NCI-H524 (cell line): ENCODE results near the gene MRPS25.

ENCODE experiments used
- DNase-seq, 2 experiments: peaks; one replicate each; lab custom pipeline; 2025; lab: John Stamatoyannopoulos, UW

The MRPS25 gene

DNA sequence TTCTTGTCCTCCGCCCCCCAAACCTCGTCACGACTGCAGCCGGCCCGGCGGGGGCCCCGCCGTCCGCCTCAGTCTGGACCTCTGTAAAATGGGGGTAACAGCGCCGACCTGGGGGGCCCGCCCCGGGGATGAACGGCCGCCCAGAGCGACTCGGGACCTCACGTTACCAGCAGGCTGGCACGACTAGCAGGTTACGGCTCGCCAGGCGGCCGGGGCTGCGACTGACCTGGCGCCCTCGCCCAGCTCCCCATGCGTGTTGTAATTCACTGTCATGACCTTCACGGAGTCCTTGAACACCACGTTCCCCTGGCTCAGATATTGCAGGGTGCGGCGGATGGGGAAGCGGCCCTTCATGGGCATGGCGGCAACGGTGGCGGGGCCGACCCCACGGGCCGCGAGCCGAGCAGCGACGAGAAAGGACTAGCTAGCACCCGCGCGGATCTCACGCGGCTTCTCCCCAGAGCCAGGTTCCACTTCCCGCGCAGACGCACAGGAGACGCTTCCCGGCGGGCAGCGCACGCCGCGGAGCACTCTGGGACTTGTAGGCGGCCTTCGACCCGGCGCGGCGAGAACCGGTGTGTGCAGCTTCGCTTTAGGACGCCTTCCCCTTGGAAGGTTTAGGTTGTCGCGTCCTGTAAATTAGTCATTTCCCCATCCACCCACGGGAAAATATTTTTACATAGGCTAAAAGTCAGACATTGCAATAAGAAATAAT lies at the start of gene MRPS25:
Gene MRPS25 (minus strand): TSS at position 481 of the 715 bp plus-strand sequence. CDS start 121 bp downstream, at position 360.
- DNase-seq: peak; percentile 63 to 82

DNA sequence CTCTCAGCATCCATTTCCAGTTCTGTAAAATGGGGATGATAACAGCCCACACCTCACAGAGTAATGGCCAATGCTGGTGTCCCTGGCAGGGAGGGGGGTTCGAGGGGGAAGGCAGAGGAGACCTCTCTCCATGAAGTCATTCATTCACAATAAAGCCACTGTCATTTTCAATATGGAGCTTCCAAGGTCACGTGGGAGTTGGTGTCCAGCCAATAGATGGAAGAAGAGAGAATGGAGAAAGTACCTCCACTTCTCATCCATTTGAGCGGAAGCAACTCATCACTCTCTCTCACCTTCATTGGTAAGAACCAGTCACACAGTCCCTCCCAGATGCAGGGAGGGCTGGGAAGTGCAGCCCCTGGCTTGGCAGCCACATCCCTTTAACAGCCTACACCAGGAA lies 48.8 kb upstream of the MRPS25 start:
- no peak for DNase-seq

DNA sequence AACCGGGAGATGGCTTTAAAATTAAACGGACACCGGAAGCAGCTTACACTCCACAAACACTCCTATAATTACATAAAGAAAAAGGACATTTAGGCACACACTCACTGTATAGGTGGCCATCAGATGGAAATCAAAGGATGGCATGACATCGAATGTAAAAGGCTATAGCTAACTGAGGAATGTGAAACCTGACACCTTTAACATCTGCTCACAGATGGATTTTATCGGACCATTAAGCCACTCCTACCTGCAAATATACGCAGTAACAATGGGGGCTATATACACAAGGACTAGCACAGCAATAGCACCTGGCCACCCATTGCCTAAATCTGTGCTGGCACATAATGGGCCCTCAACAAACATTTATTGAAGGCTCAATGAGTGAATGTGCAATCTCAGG lies 48.4 kb upstream of the MRPS25 start:
- peak; percentile 52 to 73 for DNase-seq

DNA sequence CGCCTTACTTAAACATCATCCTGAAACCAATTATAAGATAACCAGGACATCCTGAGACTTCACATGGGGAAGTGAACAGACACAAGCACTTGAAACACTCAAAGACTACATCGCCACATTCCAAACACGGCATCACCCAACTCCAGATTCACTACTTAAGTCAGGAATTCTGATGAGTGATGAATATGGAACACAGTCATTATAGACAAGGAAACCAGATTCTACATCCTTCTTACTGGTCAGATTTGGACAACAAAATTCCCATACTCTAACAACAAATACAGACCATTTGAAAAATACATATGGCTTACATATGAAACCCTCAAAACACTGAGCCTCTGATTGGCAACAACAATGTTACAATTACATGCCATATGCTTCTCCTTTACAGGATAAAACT lies 46.9 kb upstream of the MRPS25 start:
- DNase-seq: no peak

DNA sequence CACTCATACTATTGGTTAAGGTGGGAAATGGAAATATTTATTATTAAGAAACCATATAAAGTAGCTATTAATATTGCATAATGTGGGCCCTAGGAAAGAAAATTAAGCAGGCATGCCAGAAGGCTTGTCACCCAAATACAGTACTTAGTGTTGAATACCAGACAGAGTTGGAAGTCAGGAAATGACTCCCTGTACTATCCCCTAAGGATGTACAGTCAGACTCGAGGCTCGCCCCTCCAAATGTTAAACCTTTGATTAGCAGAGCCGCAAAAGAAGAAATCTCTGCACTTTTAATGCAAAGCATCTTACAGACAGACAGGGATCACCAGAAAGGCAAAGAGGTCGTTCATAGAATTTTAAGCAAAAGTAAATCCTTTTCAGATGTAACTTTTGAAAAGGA lies 45.1 kb upstream of the MRPS25 start:
- no peak for DNase-seq

DNA sequence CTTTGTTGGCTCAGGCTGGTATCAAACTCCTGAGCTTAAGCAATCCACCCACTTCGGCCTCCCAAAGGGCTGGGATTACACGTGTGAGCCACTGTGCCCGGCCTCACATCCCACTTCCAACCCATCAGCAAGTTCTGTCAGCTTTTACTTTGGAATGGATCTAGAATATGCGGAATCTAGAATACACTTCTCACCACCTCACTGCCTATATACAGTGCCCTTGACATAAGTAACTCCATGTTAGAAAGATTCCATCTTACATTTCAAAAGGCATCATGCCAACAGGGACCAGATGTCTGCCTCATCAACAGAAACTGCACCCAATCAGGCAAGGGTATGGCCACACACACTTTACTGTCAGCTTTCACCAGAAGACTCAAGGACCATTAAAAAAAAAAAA lies 43.8 kb upstream of the MRPS25 start:
- DNase-seq: peak in 1 of 2 experiments; percentile 57

DNA sequence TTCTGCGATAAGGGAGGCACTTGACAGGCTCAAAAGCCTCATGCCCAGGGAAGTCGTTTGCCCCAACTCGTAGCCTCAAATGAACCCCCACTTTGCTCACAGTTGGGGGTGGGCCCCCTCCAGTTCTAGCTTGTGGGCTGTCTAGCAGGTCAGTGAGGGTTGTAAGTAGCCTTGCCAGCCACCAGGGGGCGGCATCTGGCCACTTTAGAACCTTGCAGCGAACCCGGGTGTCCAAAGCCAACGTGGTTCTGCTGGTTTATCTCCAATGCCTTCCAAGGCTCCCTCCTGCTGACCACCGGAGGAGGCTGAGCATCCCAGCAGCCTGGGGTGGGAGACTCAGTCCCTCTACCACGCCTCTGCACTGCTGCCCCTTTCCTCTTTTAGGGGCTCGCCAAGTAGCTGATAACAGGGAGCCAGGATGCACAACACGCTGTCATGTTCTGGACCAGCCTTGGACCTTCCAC lies 43.0 kb upstream of the MRPS25 start:
- peak; percentile 40 to 76 for DNase-seq

DNA sequence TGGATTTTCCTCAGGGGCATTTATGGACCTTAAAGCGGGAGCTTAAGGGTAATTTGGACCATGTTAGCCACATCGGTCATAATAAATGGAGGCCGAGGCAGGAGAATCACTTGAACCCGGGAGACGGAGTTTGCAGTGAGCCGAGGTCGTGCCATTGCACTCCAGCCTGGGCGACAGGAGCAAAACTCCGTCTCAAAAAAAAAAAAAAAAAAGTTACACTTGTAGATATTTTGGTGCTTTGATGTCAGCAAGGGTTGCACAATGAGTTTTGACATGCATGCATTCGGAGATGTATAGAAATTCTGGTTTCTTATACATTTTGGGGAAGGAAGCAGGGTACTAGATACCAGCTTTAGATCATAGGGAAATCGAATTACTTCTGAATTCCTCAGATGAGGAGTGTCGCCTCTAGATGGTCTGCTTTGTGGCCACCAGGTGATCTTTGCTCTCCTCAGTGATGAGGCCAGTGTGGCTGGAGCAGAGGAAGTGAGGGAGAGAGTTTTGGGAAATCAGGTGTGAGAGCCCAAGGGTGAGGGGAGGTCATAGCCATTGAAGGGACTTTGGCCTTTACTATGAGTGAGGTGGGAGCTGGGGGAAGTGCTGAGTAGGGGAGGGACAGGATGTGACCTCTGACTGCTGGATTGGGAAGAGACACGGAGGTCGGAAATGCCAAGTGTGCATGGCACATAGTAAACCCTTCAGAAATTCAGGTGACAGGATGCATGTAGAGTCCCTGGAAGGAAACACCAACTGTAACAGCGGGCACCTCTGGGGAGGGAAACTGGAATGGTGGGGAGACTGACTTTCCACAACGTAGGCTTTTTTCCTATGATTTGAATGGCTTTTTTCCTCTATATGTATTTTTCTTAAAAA lies 42.2 kb upstream of the MRPS25 start:
- DNase-seq: no peak

DNA sequence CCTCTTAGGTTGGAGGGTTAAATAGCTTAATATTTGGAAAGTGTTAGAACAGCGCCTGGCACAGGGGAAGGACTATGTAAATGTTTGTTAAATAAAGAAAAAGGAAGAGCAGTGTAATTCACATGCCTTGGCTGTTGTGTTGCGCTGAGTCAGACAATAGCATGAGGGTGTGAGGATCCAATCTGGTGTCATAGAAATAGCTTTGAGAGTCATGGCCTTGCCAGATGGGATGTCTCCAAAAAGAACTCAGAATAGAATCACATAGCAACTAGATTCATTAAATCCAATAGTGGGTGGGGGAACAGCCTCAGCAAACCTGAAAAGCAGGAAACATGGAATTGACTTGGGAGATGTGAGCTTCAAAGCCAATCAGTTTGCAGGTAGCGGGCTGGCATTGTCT lies 37.7 kb upstream of the MRPS25 start:
- no peak for DNase-seq

DNA sequence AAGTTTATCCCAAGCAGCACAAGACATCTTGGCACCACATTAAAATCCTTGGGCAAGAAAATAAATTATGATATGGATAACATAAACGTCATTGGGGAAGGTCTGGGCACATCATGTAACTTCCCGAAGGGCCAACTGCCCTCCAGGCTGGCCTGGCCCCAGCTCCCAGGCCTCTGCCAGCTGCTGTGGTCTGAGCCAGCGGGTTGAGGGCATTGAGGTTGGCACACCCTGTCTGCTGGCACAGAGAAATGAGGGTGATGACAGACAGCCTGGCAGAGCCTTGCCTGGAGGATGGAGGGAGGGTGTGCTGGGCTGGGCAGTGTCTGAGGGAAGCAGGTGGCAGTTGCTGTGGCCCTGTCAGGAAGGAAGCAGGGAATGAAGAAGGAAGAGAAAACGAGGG lies 37.1 kb upstream of the MRPS25 start:
- DNase-seq: no peak

DNA sequence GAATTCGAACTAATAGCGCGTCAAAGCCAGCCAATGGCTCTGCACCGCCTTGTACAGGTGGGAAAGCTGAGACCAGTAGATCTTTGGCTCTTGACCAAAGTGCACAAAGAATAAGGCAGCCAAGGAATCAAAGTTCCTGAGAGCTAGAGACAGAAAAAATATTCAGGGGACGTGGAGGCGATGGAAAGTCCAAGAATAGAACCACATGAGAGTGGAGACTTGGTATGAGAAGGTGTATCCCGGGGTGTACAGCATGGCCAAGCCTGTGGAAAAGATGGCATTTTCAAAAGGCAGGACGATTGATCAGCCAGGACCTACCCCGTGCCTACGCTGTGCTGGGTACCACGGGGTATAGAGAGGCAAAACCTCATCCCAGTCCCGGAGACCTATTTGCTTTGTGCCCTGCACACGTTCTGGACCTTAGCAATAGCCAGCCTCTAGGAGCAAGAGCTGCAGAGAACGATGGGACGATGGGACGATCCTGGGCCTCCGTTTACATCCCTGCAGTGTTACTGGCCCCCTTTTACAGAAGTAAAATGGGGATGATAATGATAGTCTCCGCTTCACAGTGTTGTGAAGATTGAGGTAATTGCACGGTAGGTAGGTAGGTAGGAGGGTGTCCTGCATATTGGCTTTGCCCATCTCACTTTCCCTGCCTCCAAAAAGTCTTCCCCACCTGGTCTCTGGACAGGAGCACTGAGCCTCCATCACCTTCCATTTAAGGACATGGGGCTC lies 34.4 kb upstream of the MRPS25 start:
- DNase-seq: no peak

DNA sequence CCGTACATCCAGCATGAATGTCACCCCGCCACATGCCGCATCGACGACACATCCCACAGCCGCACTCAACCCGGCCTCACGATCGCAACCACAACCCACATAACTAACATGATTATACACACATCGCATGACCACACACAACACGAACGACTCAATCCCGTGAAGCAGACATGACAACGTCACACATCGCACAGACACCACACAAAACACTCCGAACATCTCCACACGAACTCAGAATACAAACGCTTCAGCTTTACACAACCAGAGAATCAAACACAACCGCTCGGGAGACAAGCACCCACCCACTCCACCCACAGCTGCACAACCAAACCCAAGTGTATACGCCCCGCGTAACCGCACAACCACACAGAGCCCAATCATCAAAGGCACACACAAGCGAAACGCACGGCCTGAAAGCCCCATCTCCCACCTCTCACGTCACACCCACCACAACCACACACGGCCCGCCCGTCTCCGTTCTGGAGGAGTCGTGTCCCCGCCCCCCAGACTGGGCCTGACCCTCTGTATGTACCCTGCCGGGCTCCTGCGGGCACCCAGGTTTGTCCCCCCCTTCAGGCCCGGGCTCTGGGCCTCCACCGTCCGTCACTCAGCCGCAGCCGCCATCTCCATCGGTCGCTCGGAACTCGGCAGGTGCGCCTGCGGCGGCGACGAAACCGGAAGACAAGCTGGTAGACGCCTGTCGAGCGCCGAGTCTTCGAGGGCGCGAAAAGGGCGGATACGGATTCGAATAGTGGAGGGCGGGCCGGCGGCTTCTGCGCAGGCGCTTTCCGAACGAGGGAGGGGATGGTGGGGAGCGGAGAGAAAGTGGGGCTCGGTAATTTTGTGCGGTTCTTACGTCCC lies 33.6 kb upstream of the MRPS25 start, which contains the start of gene RBSN:
Gene RBSN (minus strand): TSS at position 646 of the 861 bp plus-strand sequence. CDS start 3,028 bp downstream, outside the sequence.
- peak; percentile 80 to 91 for DNase-seq

DNA sequence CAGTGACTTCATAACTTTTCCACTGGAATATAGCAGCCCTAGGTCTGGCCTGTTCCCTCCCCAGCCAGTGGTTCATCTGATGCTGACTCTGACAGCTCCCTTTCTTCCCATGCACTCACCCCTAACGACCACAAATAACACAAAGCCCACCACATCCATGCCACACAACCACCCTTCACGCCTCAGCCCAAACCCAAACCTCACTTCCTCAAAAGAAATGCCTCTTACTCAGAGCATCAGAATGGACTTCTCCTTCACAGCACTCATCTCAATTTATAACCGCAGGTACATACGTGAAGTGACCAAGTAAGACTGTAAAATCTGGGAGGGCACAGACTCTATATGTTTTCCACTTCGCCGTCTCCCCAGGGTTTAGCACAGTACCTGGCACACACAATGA lies 32.8 kb upstream of the MRPS25 start:
- DNase-seq: no peak

DNA sequence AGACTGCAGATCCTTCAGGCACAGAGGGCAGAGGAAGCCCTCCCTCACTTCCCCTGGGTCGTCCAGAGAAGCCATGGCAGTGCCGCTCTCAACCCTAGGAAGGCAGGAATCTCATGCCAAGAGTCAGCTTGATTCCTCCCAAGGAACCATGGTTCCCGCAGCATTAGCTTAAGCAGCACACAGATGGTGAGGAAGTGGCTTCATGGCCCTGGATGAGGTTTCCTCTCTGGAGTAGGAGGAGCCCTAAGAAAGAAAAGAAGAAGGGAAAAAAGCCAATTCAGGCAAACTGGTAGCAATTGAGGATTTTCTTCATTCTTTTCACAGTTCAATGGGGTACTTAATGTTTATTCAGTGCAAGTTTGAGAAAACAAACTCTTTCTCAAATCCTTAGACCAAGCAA lies 30.9 kb upstream of the MRPS25 start:
- DNase-seq: no peak

DNA sequence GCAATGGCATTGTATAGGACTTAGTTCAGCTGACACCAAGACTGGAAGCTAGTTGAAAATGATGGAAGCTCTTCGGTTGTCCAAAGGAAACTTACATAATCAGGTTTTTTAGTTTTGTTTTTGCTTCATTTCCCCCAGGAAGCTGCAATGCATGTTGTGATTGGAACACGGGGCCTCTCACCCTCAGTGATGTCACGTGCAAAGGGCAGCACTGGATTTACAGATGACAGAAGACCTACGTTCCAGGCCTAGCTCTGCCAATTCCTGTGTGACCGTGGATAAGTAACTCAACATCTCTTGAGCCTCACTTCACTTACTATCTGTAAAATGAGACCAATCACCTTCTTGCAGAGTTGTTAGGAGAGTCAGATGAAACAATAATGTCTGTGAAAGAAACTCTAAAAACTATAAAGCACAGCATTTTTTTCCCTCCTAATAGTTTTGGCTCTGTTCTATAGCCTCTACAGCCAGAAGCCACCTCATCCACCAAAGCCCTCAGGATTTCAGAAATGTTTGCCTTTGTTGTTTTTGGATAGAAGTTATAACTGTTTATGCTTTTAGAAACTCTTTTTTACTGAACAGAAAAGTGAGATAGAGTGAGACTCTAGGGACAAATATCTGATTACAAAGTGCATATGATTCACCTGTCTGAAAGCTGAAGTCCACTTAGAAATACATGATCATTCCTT lies 29.2 kb upstream of the MRPS25 start:
- DNase-seq: no peak

DNA sequence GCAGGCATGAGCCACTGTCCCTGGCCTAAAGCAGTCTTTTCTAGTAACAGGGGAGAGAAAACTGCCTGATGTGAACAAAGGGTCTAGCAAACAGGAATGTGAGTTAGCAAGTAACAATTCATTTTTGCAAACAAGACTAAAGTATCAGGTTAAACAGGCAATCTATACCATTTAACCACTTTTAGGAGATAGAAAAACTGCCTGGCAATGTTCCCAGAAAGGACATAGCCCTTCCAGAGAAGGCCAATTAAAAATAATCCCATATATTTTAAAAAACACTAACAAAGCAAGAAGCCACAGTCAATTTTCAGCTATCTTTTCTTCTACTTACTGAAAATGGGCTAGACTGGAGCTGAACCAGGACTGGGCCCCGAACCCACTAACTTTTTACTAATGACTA lies 27.6 kb upstream of the MRPS25 start:
- DNase-seq: no peak

DNA sequence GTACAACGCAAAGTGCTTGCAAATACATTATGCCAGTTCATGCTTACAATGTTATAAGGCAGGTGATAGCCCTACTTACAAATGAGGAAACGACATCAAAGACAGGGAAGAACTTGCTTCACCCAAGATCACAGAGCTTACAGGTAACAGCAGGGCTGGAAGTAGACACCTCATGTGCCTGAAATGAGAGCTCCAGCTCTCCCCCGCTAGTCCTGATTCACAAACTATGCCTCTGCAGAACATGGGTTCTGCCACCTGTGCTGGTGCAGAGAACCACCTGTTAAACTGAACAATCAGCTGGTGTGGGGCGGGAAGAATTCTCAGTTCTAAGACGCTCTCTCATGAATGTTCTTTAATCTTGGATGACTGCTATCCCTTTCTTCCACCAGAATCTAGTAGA lies 26.5 kb upstream of the MRPS25 start:
- no peak for DNase-seq

DNA sequence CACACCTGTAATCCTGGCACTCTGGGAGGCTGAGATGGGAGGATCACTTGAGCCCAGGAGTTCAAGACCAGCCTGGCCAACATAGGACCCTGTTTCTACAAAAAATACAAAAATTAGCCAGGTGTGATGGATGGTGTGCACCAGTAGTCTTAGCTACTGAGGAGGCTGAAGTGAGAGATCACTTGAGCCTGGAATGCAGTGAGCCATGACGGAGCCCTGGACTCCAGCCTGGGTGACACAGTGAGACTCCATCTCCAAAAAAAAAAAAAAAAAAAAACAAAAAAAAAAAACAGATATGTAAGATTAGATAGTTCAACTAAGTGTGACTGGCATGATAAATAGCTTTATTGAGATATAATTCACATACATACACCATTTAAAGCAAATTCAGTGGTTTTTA lies 24.1 kb upstream of the MRPS25 start:
- DNase-seq: no peak

DNA sequence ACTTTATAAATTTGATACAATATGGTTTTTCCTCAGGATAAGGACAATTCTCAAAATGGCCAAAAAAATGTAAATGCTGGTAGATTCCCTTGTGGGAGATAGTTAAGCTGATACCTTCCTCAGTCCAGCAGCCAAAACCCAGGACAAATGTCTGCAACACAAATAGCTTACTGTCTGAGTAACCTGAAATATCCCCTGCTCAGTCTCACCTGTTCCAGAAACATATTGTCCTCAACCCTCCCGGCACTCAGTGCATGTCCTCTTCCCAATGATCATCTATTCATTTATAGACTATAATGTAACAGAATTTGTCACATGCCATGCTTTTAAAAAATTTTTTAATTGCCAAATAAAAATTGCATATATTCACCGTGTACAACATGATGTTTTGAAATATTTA lies 21.6 kb upstream of the MRPS25 start:
- DNase-seq: no peak

DNA sequence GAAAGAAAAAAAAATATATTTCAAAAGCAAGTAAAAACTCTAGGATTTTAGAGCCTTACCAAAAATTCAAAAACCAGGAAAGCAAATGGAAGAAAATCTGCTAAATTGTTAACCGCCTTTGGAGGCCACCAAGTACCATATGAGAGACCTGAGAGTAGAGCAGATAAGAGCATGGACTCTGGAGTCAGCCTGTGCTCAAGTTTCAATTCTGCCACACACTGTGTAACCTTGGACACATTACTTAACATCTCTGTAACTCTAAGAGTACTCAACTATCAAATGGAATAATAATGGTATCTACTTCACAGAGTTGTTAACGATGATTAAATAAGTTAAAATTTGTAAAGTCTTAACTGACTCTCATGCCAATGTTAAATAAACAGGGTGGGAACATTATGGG lies 21.1 kb upstream of the MRPS25 start:
- no peak for DNase-seq

DNA sequence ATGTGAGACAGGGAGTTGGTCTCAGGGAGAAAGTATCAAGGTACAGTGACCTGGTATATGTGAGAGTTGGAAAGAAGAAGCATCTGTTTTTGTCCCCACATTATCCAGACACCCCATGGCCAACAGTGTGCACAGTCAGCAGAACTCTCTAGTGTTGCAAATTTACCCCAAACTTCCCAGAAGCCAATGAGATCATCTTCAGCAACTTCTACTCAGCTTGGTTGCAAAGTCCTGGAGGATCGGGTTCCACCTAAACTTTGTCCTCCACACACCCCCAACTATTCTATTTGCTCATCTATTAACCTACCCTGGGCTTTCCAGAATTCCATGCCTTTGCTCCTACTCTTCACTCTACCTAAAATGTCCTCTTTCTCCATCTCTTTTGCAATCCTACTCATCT lies 18.1 kb upstream of the MRPS25 start:
- no peak for DNase-seq
